Measurements from ENCODE around the gene HCN1.

HCN1 gene

GRCh38 chr5:45696206-45696836 is at the start of gene HCN1:
HCN1 (minus strand) TSS chr5:45696380.
- peak in 2 of 3 experiments; percentile 3 to 6 for DNase-seq (ENCODE audit: low read depth in 2 of 3, low spot score in 2 of 3)

- no peak for DNase-seq (ENCODE audit: low read depth in 2 of 3, low spot score in 2 of 3)
Measured at GRCh38 chr5:45741110-45741509, 44.9 kb upstream of the HCN1 start.

- no peak for DNase-seq (ENCODE audit: low read depth in 2 of 3, low spot score in 2 of 3)
Measured at GRCh38 chr5:45737153-45737552, 41.0 kb upstream of the HCN1 start.

- no peak for DNase-seq (ENCODE audit: low read depth in 2 of 3, low spot score in 2 of 3)
Measured at GRCh38 chr5:45725537-45725936, 29.4 kb upstream of the HCN1 start.

GRCh38 chr5:45697201-45697600 is 1.0 kb upstream of the HCN1 start:
- DNase-seq (ENCODE audit: low read depth in 2 of 3, low spot score in 2 of 3): no peak

- no peak for DNase-seq (ENCODE audit: low read depth in 2 of 3, low spot score in 2 of 3)
Measured at GRCh38 chr5:45695804-45696156, 400 bp downstream of the HCN1 start.

GRCh38 chr5:45694971-45695803 is 993 bp downstream of the HCN1 start:
- no peak for DNase-seq (ENCODE audit: low read depth in 2 of 3, low spot score in 2 of 3)

- DNase-seq (ENCODE audit: low read depth in 2 of 3, low spot score in 2 of 3): no peak
Measured at GRCh38 chr5:45694255-45694814, 1.8 kb downstream of the HCN1 start.

- no peak for DNase-seq (ENCODE audit: low read depth in 2 of 3, low spot score in 2 of 3)
Measured at GRCh38 chr5:45692481-45692880, 3.7 kb downstream of the HCN1 start.

- no peak for DNase-seq (ENCODE audit: low read depth in 2 of 3, low spot score in 2 of 3)
Measured at GRCh38 chr5:45691656-45692055, 4.5 kb downstream of the HCN1 start.

- no peak for DNase-seq (ENCODE audit: low read depth in 2 of 3, low spot score in 2 of 3)
Measured at GRCh38 chr5:45687701-45688100, 8.5 kb downstream of the HCN1 start.

- no peak for DNase-seq (ENCODE audit: low read depth in 2 of 3, low spot score in 2 of 3)
Measured at GRCh38 chr5:45686620-45687019, 9.6 kb downstream of the HCN1 start.

GRCh38 chr5:45684118-45684517 is 12.1 kb downstream of the HCN1 start:
- DNase-seq (ENCODE audit: low read depth in 2 of 3, low spot score in 2 of 3): no peak

- DNase-seq (ENCODE audit: low read depth in 2 of 3, low spot score in 2 of 3): no peak
Measured at GRCh38 chr5:45680950-45681349, 15.2 kb downstream of the HCN1 start.

- DNase-seq (ENCODE audit: low read depth in 2 of 3, low spot score in 2 of 3): no peak
Measured at GRCh38 chr5:45677524-45677923, 18.7 kb downstream of the HCN1 start.

GRCh38 chr5:45672271-45672670 is 23.9 kb downstream of the HCN1 start:
- no peak for DNase-seq (ENCODE audit: low read depth in 2 of 3, low spot score in 2 of 3)

- no peak for DNase-seq (ENCODE audit: low read depth in 2 of 3, low spot score in 2 of 3)
Measured at GRCh38 chr5:45648744-45649143, 47.4 kb downstream of the HCN1 start.

- no peak for DNase-seq (ENCODE audit: low read depth in 2 of 3, low spot score in 2 of 3)
Measured at GRCh38 chr5:45643056-45643455, 53.1 kb downstream of the HCN1 start.

- no peak for DNase-seq (ENCODE audit: low read depth in 2 of 3, low spot score in 2 of 3)
Measured at GRCh38 chr5:45642370-45642769, 53.8 kb downstream of the HCN1 start.

GRCh38 chr5:45639040-45639439 is 57.1 kb downstream of the HCN1 start:
- no peak for DNase-seq (ENCODE audit: low read depth in 2 of 3, low spot score in 2 of 3)

- no peak for DNase-seq (ENCODE audit: low read depth in 2 of 3, low spot score in 2 of 3)
Measured at GRCh38 chr5:45627076-45627656, 69.0 kb downstream of the HCN1 start.

- no peak for DNase-seq (ENCODE audit: low read depth in 2 of 3, low spot score in 2 of 3)
Measured at GRCh38 chr5:45623832-45624231, 72.3 kb downstream of the HCN1 start.
